Naive thymus-derived CD4-positive, alpha-beta T cell (primary cell): ENCODE data around the gene DNAJC5. TPM values are rescaled to one million over a fixed set of nuclear protein-coding genes. Genes with fewer than 3 reads are reported as not detected.
A peak's percentile ranks its signal among the peaks of the same experiment; 100 is the strongest.
"Not testable (repeated sequence)": the region's sequence is repeated elsewhere in the genome, so short reads cannot be mapped to it uniquely, and the experiment has no call there.

Experiments
- ATAC-seq: fragments of 150-1000 bp; cut with Tn5 transposase; 2 replicates; pipeline ENCODE4 v1.10.0; 2021; ENCODE audit warnings: mild to moderate bottlenecking, moderate library complexity
- CTCF ChIA-PET: fragments of 350-600 bp; sonication (Branson Sonifier 250); formaldehyde crosslinking; loops from one replicate; lab custom pipeline; 2021; ENCODE audit warnings: antibody characterized with exemption; lab: Charles Lee
- POLR2A ChIA-PET: fragments of 350-600 bp; sonication (Branson Sonifier 250); formaldehyde crosslinking; loops from one replicate; lab custom pipeline; 2021; ENCODE audit warnings: antibody characterized with exemption, inconsistent platforms; lab: Charles Lee
- DNase-seq, 9 donors: peaks; one replicate each; pipeline versions ENCODE4 v3.0.0 to v3.0.0-alpha.2; 2020 to 2022; ENCODE audit warnings: mixed read lengths in 1 of 9
- H3K27ac ChIP-seq: one replicate; pipeline ENCODE4 v1.7.0; 2013; ENCODE audit warnings: mild to moderate bottlenecking, low read depth, low read length, moderate library complexity
- H3K27me3 ChIP-seq, 2 donors: one replicate each; pipeline ENCODE4 v1.7.0; 2013; ENCODE audit warnings: low read length in 2 of 2, mild to moderate bottlenecking in 2 of 2, moderate library complexity in 2 of 2; ENCODE audit not compliant: control insufficient read depth in 2 of 2, insufficient read depth in 2 of 2
- H3K36me3 ChIP-seq, 3 experiments: 1 replicate in 2 of 3; 2 replicates in 1 of 3; pipeline ENCODE4 v1.7.0; 2013; ENCODE audit warnings: low read length in 3 of 3, mild to moderate bottlenecking in 3 of 3, moderate library complexity in 1 of 3; ENCODE audit not compliant: insufficient read depth in 3 of 3, control insufficient read depth in 2 of 3
- H3K4me1 ChIP-seq, 2 donors: one replicate each; pipeline ENCODE4 v1.7.0; 2013; ENCODE audit warnings: low read length in 2 of 2, mild to moderate bottlenecking in 2 of 2, moderate library complexity in 1 of 2; ENCODE audit not compliant: control insufficient read depth in 2 of 2, insufficient read depth in 2 of 2
- H3K4me3 ChIP-seq: 2 replicates; pipeline ENCODE4 v1.7.0; 2013; ENCODE audit warnings: mild to moderate bottlenecking, low read length
- H3K9me3 ChIP-seq, 3 experiments: 1 replicate in 2 of 3; 2 replicates in 1 of 3; pipeline ENCODE4 v1.7.0; 2013; ENCODE audit warnings: low read length in 3 of 3; ENCODE audit not compliant: control insufficient read depth in 2 of 3
- H3K27ac Mint-ChIP-seq, 9 donors: one replicate each; pipeline ENCODE4 v1.8.0; 2020 to 2022; ENCODE audit warnings: mixed read lengths in 9 of 9, mild to moderate bottlenecking in 8 of 9, moderate library complexity in 5 of 9, inconsistent platforms in 2 of 9
- H3K27me3 Mint-ChIP-seq, 5 donors: one replicate each; pipeline ENCODE4 v1.8.0; 2021 to 2022; ENCODE audit warnings: mixed read lengths in 5 of 5, mild to moderate bottlenecking in 1 of 5
- H3K36me3 Mint-ChIP-seq, 5 donors: one replicate each; pipeline ENCODE4 v1.8.0; 2020 to 2022; ENCODE audit warnings: mixed read lengths in 5 of 5, mild to moderate bottlenecking in 3 of 5, inconsistent platforms in 1 of 5
- H3K4me1 Mint-ChIP-seq, 7 donors: one replicate each; pipeline ENCODE4 v1.8.0; 2020 to 2022; ENCODE audit warnings: mixed read lengths in 7 of 7, mild to moderate bottlenecking in 3 of 7, inconsistent platforms in 1 of 7
- H3K4me3 Mint-ChIP-seq, 10 donors: one replicate each; pipeline ENCODE4 v1.8.0; 2020 to 2022; ENCODE audit warnings: mild to moderate bottlenecking in 10 of 10, mixed read lengths in 10 of 10, moderate library complexity in 6 of 10, inconsistent platforms in 2 of 10
- H3K9me3 Mint-ChIP-seq, 11 donors: one replicate each; pipeline ENCODE4 v1.8.0; 2020 to 2022; ENCODE audit warnings: mixed read lengths in 11 of 11, mild to moderate bottlenecking in 4 of 11, inconsistent platforms in 1 of 11, moderate library complexity in 1 of 11
- intact Hi-C, 2 donors: fragments of 100-400 bp; cut with micrococcal nuclease; formaldehyde crosslinking; loops; one replicate each; pipeline ENCODE4 v1.15.1; 2023
- polyA plus RNA-seq, 2 donors: library from polyadenylated mRNA; unstranded; fragments of 300-500 nt; fragmentation: Illumina TruSeq; gene quantifications; one replicate each; pipeline ENCODE4 v1.2.3, GENCODE V29; 2021
- total RNA-seq, 6 experiments: library from RNA in 5 of 6; stranded (reverse) in 5 of 6; gene quantifications; 1 replicate in 5 of 6; 2 replicates in 1 of 6; pipeline ENCODE4 v1.2.3 and lab custom pipeline; 2021 to 2026

DNAJC5 gene
- total and polyA plus RNA-seq, 7 experiments from 2014 or later: 7.5 to 56.8 (median 45.4) TPM

- H3K27me3 Mint-ChIP-seq, H3K4me3 Mint-ChIP-seq, H3K36me3 Mint-ChIP-seq, H3K27me3 ChIP-seq, ATAC-seq, DNase-seq, H3K9me3 ChIP-seq, intact Hi-C loops, H3K4me3 ChIP-seq, H3K27ac ChIP-seq, H3K27ac Mint-ChIP-seq, H3K9me3 Mint-ChIP-seq: not testable (repeated sequence)
- ChIA-PET POLR2A (interaction anchor here (0.6 to 1.0 kb wide), 2 partner anchors 64 to 253 kb away, joined by 3 read pairs; partner anchors contain the start of genes ARFRP1 and ZGPAT), CTCF (interaction anchor here (0.6 to 1.6 kb wide), 3 partner anchors 13 to 77 kb away, joined by 3 to 5 read pairs (median 3); no protein-coding TSS in a partner anchor)
- Histone ChIP-seq H3K36me3 (peaks cover 0 to 60% (median 0%) of the 10 kb centered on the region in 3 experiments), H3K4me1 (peaks cover 9 to 13% of the 10 kb centered on the region in 2 donors)
- peaks cover 5 to 12% (median 7%) of the 10 kb centered on the region in 7 donors for H3K4me1 Mint-ChIP-seq
Measured at GRCh38 chr20:63960654-63961621, 66.0 kb downstream of the DNAJC5 start.

GRCh38 chr20:63961664-63962425 is 66.9 kb downstream of the DNAJC5 start:
- Mint-ChIP-seq H3K4me1 (peaks cover 5 to 12% (median 7%) of the 10 kb centered on the region in 7 donors), H3K36me3 (peaks cover 0 to 18% (median 0%) of the 10 kb centered on the region in 5 donors), H3K9me3 (no peaks in the 10 kb centered on the region), H3K27ac (no peak overlapping the region), H3K4me3 (no peak overlapping the region), H3K27me3 (no peaks in the 10 kb centered on the region)
- peaks cover 0 to 67% (median 6%) of the 10 kb centered on the region in 3 experiments for H3K36me3 ChIP-seq
- peaks cover 9 to 10% of the 10 kb centered on the region in 2 donors for H3K4me1 ChIP-seq
- ATAC-seq (no peak), DNase-seq (peak in 1 of 9 donors; percentile 8)
- POLR2A ChIA-PET: interaction anchor here (1.0 kb wide), 1 partner anchor 65 kb away, joined by 3 read pairs; no protein-coding TSS in a partner anchor
- no peak overlapping the region for H3K27ac ChIP-seq
- no peaks in the 10 kb centered on the region for H3K27me3 ChIP-seq
- intact Hi-C loops: no loop called here
- no peak overlapping the region for H3K4me3 ChIP-seq
- CTCF ChIA-PET: interaction anchor here (0.5 to 1.6 kb wide), 4 partner anchors 12 to 99 kb away, joined by 3 to 5 read pairs (median 4); no protein-coding TSS in a partner anchor
- H3K9me3 ChIP-seq: peaks cover 0 to 9% (median 0%) of the 10 kb centered on the region in 3 experiments

- Histone ChIP-seq H3K4me3 (no peak overlapping the region), H3K27me3 (no peaks in the 10 kb centered on the region), H3K27ac (no peak overlapping the region), H3K36me3 (peaks cover 0 to 76% (median 6%) of the 10 kb centered on the region in 3 experiments), H3K9me3 (peaks cover 0 to 9% (median 0%) of the 10 kb centered on the region in 3 experiments), H3K4me1 (peaks cover 1 to 3% of the 10 kb centered on the region in 2 donors)
- H3K36me3 Mint-ChIP-seq: peaks cover 0 to 23% (median 0%) of the 10 kb centered on the region in 5 donors
- no peaks in the 10 kb centered on the region for H3K27me3 Mint-ChIP-seq
- ATAC-seq: no peak
- ChIA-PET CTCF (interaction anchor here (0.5 to 1.6 kb wide), 2 partner anchors 11 to 98 kb away, joined by 4 to 5 read pairs; no protein-coding TSS in a partner anchor), POLR2A (no interaction called here)
- peaks cover 0 to 5% (median 0%) of the 10 kb centered on the region in 7 donors for H3K4me1 Mint-ChIP-seq
- peak in 1 of 9 donors; percentile 5 for DNase-seq
- intact Hi-C loops: no loop called here
- no peaks in the 10 kb centered on the region for H3K9me3 Mint-ChIP-seq
- H3K27ac Mint-ChIP-seq: no peak overlapping the region
- no peak overlapping the region for H3K4me3 Mint-ChIP-seq
Measured at GRCh38 chr20:63962426-63963347, 67.8 kb downstream of the DNAJC5 start.

GRCh38 chr20:63963348-63963741 is 68.4 kb downstream of the DNAJC5 start:
- Histone ChIP-seq H3K27ac (no peak overlapping the region), H3K27me3 (no peaks in the 10 kb centered on the region), H3K4me3 (no peak overlapping the region), H3K36me3 (peaks cover 0 to 79% (median 6%) of the 10 kb centered on the region in 3 experiments), H3K9me3 (peaks cover 0 to 9% (median 0%) of the 10 kb centered on the region in 3 experiments), H3K4me1 (peaks cover under 1% of the 10 kb centered on the region in 2 donors)
- DNase-seq (peak in 1 of 9 donors; percentile 6), ATAC-seq (no peak)
- Mint-ChIP-seq H3K27ac (no peak overlapping the region), H3K27me3 (no peaks in the 10 kb centered on the region), H3K36me3 (peaks cover 0 to 29% (median 0%) of the 10 kb centered on the region in 5 donors), H3K4me3 (no peak overlapping the region), H3K4me1 (peaks cover 0 to 5% (median 4%) of the 10 kb centered on the region in 7 donors), H3K9me3 (no peaks in the 10 kb centered on the region)
- intact Hi-C loops: no loop called here
- POLR2A ChIA-PET: no interaction called here
- CTCF ChIA-PET: no interaction called here

GRCh38 chr20:63963784-63964301 is 68.9 kb downstream of the DNAJC5 start:
- Histone ChIP-seq H3K4me1 (peaks cover 3 to 6% of the 10 kb centered on the region in 2 donors), H3K4me3 (no peak overlapping the region), H3K27me3 (no peaks in the 10 kb centered on the region), H3K27ac (no peak overlapping the region), H3K9me3 (peaks cover 0 to 9% (median 0%) of the 10 kb centered on the region in 3 experiments), H3K36me3 (peaks cover 0 to 75% (median 6%) of the 10 kb centered on the region in 3 experiments)
- ChIA-PET POLR2A (no interaction called here), CTCF (no interaction called here)
- Mint-ChIP-seq H3K9me3 (no peaks in the 10 kb centered on the region), H3K4me1 (peaks cover 0 to 10% (median 9%) of the 10 kb centered on the region in 7 donors), H3K27me3 (no peaks in the 10 kb centered on the region), H3K4me3 (no peak overlapping the region), H3K36me3 (peaks cover 0 to 32% (median 0%) of the 10 kb centered on the region in 5 donors), H3K27ac (no peak overlapping the region)
- peak in 1 of 9 donors; percentile 6 for DNase-seq
- intact Hi-C loops: no loop called here
- no peak for ATAC-seq
